ENCODE measurements around the gene MUL1. TPM values are rescaled to one million over a fixed set of nuclear protein-coding genes. Genes with fewer than 3 reads are reported as not detected.

MUL1 gene
- total and polyA plus RNA-seq, 2 of the 4 experiments (the other 2 are of a cell fraction), result 20.7 to 21.1 TPM

- dilution Hi-C loops (cut with HindIII; ENCODE audit: low sequenced_read_pairs, unreplicated experiment), result no loop called here
Observed at GRCh38 chr1:20505488-20505887, 2.5 kb downstream of the MUL1 start.

More at GRCh38 chr1:20505488-20505887, 2.5 kb downstream of the MUL1 start:
- in situ Hi-C loops (cut with MboI; ENCODE audit: low sequenced_read_pairs), result no loop called here
- H2BK5ac ChIP-seq (ENCODE audit: low read depth, low read length, poor library complexity, severe bottlenecking), result no peak overlapping the region
- H2AK9ac ChIP-seq (replicated peaks; ENCODE audit: low read depth, low read length, poor library complexity), result no peak overlapping the region
- peaks cover 23% of the 10 kb centered on the region for H3K36me3 ChIP-seq (ENCODE audit: control insufficient read depth, insufficient read depth, low read length)
- H2BK20ac ChIP-seq (ENCODE audit: low read depth, low read length), result no peak overlapping the region
- no peak overlapping the region for H3K4ac ChIP-seq (ENCODE audit: low read depth, low read length)
- POLR2A ChIA-PET (ENCODE audit: unreplicated experiment), result no interaction called here
- H3K79me1 ChIP-seq (ENCODE audit: low read depth in 1 of 2, low read length in 2 of 2), result peaks cover 28 to 48% of the 10 kb centered on the region in 2 experiments
- H3K9me1 ChIP-seq (ENCODE audit: insufficient read depth, low read length), result no peaks in the 10 kb centered on the region
- no peak overlapping the region for H3K9ac ChIP-seq (ENCODE audit: low read depth, low read length)
- ATAC-seq (ENCODE audit: low read depth) (no peak), DNase-seq (no peak)
- no peak overlapping the region for H2AFZ ChIP-seq (replicated peaks; ENCODE audit: low read length, poor library complexity)
- H3K18ac ChIP-seq (ENCODE audit: low read depth, low read length), result no peak overlapping the region
- no peak overlapping the region for H3K27ac ChIP-seq (ENCODE audit: insufficient read depth, low read length)
- CTCF ChIA-PET, result no interaction called here
- no peak for TF ChIP-seq CTCF (conservative IDR thresholded peaks at IDR 0.05; ENCODE audit: low read depth, low read length)
- no peak for TF ChIP-seq RCOR1 (IDR thresholded peaks at IDR 0.05; ENCODE audit: insufficient replicate concordance, low read length)
- TF ChIP-seq CHD1 (IDR thresholded peaks at IDR 0.05; ENCODE audit: low read depth, low read length), result no peak
- no peak for TF ChIP-seq MXI1 (IDR thresholded peaks at IDR 0.05; ENCODE audit: borderline replicate concordance, low read depth, low read length)
- no peak for TF ChIP-seq NFE2L2 (IDR thresholded peaks at IDR 0.05; ENCODE audit: low read depth, low read length)
- TF ChIP-seq RFX5 (IDR thresholded peaks at IDR 0.05; ENCODE audit: low read depth, low read length), result no peak
- TF ChIP-seq POLR2A (IDR thresholded peaks at IDR 0.05; ENCODE audit: low read depth, low read length), result no peak
- TF ChIP-seq ELK1 (IDR thresholded peaks at IDR 0.05; ENCODE audit: borderline replicate concordance, low read depth, low read length), result no peak
- no peak overlapping the region for H4K5ac ChIP-seq (ENCODE audit: low read depth, low read length)
- H3K9me3 ChIP-seq (ENCODE audit: control insufficient read depth, insufficient read depth, low read length), result no peaks in the 10 kb centered on the region
- no peak overlapping the region for H3K4me2 ChIP-seq (ENCODE audit: low read depth, low read length)
- no peak overlapping the region for H4K8ac ChIP-seq (ENCODE audit: low read depth in 2 of 2, low read length in 2 of 2)
- peaks cover 3% of the 10 kb centered on the region for H3K4me1 ChIP-seq (ENCODE audit: control insufficient read depth, insufficient read depth, low read length)
- no peak overlapping the region for H4K91ac ChIP-seq (ENCODE audit: insufficient read depth, low read depth, low read length)
- H2BK120ac ChIP-seq (ENCODE audit: low read depth, low read length), result no peak overlapping the region
- BruUV-seq (replicated peaks), result no TSS peak
- no peak overlapping the region for H3K14ac ChIP-seq (replicated peaks; ENCODE audit: low read depth, low read length)
- H2BK15ac ChIP-seq (ENCODE audit: low read depth, low read length), result no peak overlapping the region
- no peaks in the 10 kb centered on the region for H3K27me3 ChIP-seq (ENCODE audit: control insufficient read depth, insufficient read depth, low read length)
- H4K20me1 ChIP-seq (ENCODE audit: insufficient read depth, low read length), result no peaks in the 10 kb centered on the region; the same call in 1 of the 2 replicates
- H3K56ac ChIP-seq (ENCODE audit: extremely low read depth, insufficient read depth, low read length), result no peak overlapping the region
- H3K23ac ChIP-seq (ENCODE audit: low read depth, low read length), result no peak overlapping the region
- H3K4me3 ChIP-seq (ENCODE audit: insufficient read depth, low read depth, low read length), result no peak overlapping the region
- no CpG with 5 or more reads among the region's 1 CpG for WGBS, 2 experiments (ENCODE audit: extremely low coverage in 2 of 2, insufficient read length in 1 of 2)
- no peak overlapping the region for H2AK5ac ChIP-seq (ENCODE audit: low read depth, low read length)
- intact Hi-C loops (cut with micrococcal nuclease), result no loop called here

Data from IMR-90 (cell line).